ENCODE results near the gene GAL.
"Not testable (repeated sequence)": the region's sequence is repeated elsewhere in the genome, so short reads cannot be mapped to it uniquely, and the experiment has no call there.

GAL gene

DNA sequence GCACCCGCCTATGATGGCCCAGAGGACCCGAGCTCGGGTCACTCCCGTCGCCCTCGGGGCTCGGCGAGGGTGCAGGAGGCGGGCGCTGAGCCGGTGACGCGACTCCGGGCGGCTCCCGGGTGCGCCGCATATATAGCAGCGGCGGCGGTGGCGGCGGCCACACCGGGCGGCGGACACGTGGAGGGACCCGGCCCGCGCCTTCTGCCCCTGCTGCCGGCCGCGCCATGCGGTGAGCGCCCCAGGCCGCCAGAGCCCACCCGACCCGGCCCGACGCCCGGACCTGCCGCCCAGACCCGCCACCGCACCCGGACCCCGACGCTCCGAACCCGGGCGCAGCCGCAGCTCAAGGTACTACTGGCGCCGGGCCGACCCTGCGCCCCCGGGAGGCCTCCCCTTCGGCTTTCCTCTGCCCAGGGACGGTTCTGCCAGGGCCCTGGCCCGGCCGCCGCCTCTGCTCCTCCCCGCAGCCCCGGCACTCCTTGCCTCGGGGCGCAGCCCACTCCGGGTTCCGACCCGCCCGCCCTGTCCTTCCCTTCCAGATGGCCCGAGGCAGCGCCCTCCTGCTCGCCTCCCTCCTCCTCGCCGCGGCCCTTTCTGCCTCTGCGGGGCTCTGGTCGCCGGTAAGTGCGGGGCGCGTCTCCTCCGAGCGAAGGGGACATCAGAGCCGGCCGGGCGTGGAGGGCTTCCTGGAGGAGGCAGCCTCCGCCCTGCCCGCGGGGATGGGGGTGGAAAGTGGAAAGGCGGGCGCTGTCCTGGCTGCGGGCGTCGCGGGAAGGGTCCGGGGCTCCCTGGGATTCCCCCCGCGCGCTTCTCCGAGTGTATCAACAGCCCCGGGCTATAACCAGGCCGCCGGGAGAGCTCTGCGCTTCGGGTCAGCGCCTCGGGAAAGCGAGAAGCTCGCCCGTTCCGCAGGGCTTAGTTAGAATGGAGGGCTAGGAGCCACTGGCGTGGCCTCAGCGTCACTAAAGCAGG, at the start of gene GAL:
GAL (plus strand) TSS at position 160 of the 972 bp plus-strand sequence; CDS start at position 540, 380 bp downstream.
- DNase-seq, result no peak

DNA sequence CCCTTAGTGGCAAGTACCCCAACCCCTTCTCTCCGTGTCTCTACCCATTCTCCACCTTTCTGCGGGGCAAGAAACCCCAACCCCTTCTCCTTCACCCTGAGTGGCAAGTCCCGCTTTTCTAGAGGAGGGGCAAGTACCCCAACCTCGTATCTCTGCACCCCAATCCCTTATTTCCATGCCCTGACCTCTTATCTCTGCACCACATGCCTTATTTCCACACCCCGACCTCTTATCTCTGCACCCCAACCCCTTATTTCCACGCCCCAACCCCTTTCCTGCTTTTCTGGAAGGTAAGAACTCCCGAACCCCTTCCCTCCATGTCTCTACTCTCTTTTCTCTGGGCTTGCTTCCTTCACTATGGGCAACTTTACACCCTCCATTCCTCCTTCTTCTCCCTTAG, 49.7 kb upstream of the GAL start:
- not testable (repeated sequence) for DNase-seq

- DNase-seq, result not testable (repeated sequence)
Observed at GRCh38 chr11:68635172-68635571, 49.2 kb upstream of the GAL start.

DNA sequence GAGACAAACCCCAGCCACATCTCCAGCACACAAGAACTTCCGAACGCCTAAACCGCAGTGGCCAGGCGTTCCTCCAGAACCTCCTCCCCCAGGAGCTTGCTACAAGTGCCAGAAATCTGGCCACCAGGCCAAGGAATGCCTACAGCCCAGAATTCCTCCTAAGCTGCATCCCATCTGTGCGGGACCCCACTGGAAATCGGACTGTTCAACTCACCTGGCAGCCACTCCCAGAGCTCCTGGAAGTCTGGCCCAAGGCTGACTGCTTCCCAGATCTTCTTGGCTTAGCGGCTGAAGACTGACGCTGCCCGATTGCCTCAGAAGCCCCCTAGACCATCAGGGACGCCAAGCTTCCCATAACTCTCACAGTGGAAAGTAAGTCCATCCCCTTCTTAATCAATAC, 48.5 kb upstream of the GAL start:
- not testable (repeated sequence) for DNase-seq

GRCh38 chr11:68639322-68639721, 45.0 kb upstream of the GAL start:
- not testable (repeated sequence) for DNase-seq

GRCh38 chr11:68641880-68642279, 42.5 kb upstream of the GAL start:
- DNase-seq, result no peak

DNA sequence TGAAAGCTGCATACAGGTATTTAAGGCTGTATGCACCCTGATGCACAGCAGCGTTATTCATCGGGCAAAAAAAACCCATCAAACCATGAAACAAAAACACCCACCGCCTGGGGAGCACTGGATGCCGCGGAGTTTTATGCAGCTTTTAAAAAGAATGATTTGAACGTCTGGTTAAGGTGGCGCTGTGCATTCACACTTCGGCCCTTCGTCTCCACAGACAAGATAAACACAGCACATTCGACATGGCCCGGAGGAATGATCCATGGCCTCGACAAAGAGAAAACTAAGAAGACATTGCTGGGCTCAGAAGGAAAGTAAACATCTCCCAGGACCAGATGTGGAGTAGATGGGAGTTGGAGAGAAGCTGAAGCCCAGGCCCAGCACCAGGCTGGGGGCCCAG, 40.8 kb upstream of the GAL start:
- no peak for DNase-seq

DNA sequence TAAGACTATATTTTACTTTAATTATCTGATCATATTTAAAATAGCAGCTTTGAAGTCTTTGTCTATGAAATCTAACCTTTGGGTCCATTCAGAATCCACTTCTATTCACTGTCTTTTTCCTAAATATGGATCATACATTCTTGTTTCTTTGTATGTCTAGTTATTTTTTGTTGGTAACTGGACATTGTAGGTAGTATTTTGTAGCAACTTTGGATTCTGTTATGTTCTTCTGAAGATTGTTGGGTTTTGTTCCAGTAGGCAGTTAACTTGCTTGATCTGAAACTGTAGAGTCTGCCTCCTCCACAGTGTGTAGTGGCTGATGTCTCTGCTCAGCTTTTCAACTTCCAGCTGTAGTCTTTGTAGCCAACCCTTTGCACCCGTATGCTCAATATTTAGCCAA, 37.5 kb upstream of the GAL start:
- DNase-seq, result no peak

DNA sequence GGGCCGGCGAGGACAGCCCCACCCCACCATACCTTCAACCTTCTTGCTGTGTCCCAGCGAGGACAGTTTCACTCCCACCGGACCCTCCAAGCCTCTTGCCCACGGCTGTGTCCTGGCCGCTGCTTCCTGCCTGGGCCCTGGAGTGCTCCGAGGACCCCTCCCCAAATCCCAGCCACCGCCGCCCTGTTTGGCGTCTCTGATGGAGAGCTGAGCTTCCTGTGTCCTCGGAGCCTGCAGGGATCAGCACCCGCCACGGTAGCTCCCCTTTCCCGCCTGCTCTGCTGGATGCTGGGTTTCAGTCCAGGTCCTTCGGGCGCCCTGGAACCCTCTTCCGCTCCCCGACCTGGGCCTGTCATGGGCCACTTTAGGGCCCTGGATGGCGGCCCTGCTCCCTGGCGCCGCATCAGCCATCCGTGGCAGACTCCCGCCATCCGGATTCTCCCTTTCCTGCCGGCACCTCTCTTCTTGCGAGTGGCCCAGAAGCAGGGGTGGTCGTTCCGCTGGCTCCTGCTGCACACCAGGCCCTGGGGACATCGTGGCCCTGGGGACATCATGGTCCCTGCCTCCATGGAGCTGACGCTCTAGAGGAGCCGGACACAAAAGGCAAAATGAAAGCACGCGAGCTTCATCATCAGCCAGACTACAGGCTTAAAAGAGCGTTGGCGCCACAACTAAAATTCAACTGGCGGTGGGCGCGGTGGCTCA, 34.3 kb upstream of the GAL start:
- DNase-seq, result no peak

DNA sequence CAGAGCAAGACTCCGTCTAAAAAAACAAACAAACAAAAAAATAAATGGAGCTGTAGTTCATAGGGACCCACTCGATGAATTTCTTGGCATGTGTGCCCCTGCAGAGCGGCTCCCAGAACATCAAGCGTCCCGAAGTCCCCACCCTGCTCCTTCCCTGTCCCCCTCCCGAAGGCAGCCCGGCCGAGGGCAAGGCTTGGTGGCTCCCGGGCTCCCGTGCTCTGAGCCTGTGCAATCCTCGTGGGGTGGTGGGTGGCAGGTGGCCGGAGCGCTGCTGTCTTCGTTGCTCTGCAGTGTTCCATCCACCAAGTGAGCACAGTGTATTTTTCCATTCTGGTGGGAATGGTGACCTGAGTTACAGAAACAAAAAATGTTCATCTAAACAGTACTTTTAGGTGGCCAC, 33.5 kb upstream of the GAL start:
- no peak for DNase-seq

GRCh38 chr11:68651208-68651984, 32.9 kb upstream of the GAL start:
- DNase-seq, result no peak

DNA sequence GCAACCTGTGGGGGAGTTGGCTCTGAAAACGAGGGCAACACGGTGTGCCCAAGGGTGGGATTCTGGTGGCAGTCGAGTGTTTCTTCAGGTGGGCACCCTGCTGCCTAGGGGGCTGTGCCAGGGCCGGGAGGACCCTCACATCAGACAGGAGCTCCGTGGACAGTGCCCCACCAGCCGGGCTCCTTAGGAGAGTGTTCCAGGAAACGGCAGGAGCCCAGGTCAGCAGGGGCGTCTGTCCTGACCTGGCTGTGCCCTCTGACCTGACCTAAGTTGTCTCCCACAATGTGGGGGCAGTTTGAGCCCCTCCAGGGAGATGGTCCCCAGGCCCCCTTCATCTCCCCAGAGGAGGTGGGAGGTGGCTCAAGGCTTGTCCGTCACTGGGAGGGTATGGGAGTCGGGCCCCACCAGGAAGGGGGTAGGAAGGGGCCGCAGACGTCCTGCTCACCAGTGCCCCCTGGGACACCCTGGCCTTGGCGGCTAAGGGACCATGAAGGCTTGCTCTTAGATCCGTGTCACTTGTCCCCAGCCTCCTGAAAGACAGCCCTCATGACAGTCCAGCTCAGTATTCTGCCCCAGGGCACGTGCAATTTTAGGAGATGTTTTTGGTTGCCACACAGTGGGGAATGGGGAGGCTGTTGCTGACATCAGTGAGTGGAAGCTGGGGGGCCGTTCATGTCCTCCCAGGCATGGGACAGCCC, 32.2 kb upstream of the GAL start:
- no peak for DNase-seq

DNA sequence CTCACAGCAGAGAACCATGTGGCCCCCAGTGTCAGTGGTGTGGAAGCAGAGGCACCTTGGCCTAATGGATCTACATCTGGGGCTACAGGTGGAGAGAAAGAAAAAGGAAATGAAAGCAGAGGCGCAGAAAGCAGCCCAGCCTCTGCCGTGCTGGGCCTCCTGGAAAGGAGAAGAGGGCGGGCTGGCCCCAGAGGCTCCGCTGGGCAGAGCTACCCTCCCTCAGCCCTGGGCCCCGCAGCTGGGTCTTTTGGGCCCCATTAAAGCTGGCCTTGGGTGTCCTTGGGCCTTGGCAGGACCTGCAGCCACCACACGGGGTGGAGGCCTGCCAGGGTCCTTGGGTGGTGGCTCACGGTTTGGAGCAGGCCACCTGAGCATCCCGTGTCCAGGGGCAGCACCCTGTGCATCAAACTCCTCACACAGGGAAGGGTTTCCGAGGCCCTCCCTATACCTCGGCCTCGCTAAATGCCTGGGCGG, 31.6 kb upstream of the GAL start:
- no peak for DNase-seq

DNA sequence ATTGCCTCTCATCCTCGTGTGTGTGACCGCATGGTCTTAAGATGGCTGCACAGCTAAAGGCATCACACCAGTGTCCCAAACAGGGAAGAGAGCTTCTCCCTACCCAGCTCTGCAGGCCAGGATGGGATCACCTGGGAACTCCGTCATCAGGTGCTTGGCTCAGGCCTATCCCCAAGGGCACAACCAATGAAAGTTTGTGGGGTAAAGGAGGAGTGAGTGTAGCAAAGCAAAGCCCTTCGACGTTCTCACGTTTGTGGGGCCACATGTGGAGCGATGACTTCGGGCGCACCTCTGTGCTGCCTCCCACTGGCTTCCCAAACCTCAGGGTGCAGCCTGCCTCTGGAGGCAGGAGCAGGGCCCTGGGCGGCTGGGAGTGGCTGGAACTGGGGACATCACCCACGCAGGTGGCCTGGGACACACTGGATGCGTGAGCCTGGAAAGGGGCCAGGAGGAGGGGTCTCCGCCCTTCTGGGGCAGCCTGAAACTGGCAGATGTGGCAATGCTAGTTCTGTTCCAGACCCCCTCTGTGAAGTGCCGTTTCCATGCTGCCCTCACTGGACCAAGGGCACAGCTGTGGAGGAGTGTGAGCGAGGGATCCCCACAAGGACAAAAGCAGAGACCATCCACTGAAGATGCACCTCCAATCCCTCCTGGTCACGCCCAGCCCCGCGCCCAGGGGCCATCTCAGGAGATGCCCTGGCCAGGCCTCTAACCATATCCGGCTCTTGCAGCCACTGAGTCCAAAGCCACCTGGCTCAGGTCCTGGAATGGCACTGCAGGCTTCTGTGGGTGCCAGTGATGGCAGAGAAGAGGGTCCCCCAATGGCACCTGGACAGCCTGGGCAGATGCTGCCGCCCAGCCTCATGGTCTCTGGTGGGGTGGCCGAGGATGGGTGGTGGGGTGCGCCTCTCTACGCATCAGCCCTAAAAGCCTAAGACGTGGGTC, 30.6 kb upstream of the GAL start:
- DNase-seq, result no peak

DNA sequence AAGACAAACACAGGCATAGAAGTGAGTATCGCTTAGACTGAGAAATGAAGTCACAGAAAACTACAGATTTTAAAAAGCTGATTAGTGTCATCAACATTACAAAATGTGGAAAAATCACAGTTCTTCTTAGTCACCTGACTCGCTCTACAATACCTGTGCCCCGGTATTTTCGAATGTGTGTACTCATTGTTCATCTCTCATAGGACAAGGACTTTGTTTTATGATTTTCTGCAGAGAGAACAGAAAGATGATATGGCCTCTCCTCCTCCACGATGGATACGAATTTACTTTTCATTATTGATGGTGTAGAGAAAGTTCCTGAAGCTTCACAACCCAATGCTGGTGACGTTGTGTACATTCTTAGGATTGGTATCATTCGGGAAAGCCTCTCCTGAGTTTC, 29.4 kb upstream of the GAL start:
- DNase-seq, result no peak

- no peak for DNase-seq
Observed at GRCh38 chr11:68655406-68655805, 28.9 kb upstream of the GAL start.

GRCh38 chr11:68655806-68656205, 28.5 kb upstream of the GAL start:
- no peak for DNase-seq

- no peak for DNase-seq
Observed at GRCh38 chr11:68657021-68657780, 27.1 kb upstream of the GAL start.

DNA sequence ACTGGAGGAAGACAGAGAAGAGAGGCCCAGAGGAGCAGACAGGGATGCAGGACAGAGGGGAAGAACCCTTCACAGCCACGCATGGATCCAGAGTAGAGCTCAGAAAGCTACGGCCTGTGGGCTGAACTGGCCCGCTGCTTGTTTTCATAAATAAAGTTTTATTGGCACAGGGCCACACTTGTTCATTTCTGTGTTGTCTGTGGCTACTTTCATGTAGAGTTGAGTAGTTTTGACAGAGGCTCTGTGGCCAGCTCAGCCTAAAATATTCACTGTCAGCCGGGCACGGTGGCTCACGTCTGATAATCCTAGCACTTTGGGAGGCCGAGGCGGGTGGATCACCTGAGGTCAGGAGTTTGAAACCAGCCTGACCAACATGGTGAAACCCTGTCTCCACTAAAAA, 26.2 kb upstream of the GAL start:
- no peak for DNase-seq

DNA sequence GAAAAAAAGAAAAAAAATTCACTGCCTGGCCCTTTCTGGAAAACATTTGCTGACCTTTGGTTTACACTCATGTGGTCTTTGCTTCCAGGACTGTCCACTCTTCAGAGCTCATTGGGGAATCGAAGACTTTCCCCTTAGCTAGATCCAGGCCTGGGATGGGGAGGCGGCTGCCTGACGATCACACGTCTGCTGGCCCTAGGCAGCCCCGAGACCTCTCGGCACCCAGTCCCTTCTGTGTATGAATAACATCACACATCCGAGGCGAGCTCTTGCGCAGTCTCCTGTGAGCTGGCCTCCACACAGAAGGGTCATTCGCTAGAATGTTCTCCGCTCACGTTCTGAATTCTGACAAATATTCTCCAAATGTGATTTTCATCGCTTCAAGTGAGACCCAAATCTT, 25.7 kb upstream of the GAL start:
- no peak for DNase-seq

All from midbrain (tissue), 1 donor.